IMR-90 (cell line): ENCODE measurements around the gene KIAA0232. TPM values are rescaled to one million over a fixed set of nuclear protein-coding genes. Genes with fewer than 3 reads are reported as not detected.
"Not testable (repeated sequence)": the region's sequence is repeated elsewhere in the genome, so short reads cannot be mapped to it uniquely, and the experiment has no call there.

Source experiments
- ATAC-seq: fragments of 200-7000 bp; cut with Tn5 transposase; 2 replicates; pipeline ENCODE4 v1.9.1; 2020; ENCODE audit warnings: low read depth, mild to moderate bottlenecking, moderate library complexity
- BruUV-seq: library from RNA; stranded (reverse); fragments of 400-500 nt; replicated peaks from 2 replicates; lab custom pipeline; 2021; lab: Mats Ljungman, UMichigan
- CTCF ChIA-PET: fragments of 300-600 bp; formaldehyde crosslinking; extraction: SDS; loops from one replicate; lab custom pipeline; 2021; ENCODE audit warnings: antibody characterized with exemption; lab: Yijun Ruan, JAX
- POLR2A ChIA-PET: fragments of 300-600 bp; sonication (Branson Sonifier 250); formaldehyde crosslinking; loops from one replicate; lab custom pipeline; 2022; ENCODE audit warnings: antibody characterized with exemption; ENCODE audit not compliant: unreplicated experiment; lab: Charles Lee
- DNase-seq: peaks from one replicate; pipeline ENCODE4 v3.0.0; 2013
- H2AFZ ChIP-seq: replicated peaks from 2 replicates; pipeline ENCODE3; 2013; ENCODE audit warnings: low read length, mild to moderate bottlenecking; ENCODE audit not compliant: poor library complexity
- H2AK5ac ChIP-seq: 2 replicates; pipeline ENCODE4 v1.6.1; 2013; ENCODE audit warnings: low read depth, low read length, inconsistent platforms
- H2AK9ac ChIP-seq: replicated peaks from 2 replicates; pipeline ENCODE3; 2013; ENCODE audit warnings: mild to moderate bottlenecking, low read depth, low read length, moderate library complexity; ENCODE audit not compliant: poor library complexity
- H2BK120ac ChIP-seq: 2 replicates; pipeline ENCODE4 v1.6.1; 2013; ENCODE audit warnings: low read depth, low read length, inconsistent platforms
- H2BK15ac ChIP-seq: 3 replicates; pipeline ENCODE4 v1.6.1; 2013; ENCODE audit warnings: low read depth, low read length, inconsistent platforms
- H2BK20ac ChIP-seq: 2 replicates; pipeline ENCODE4 v1.6.1; 2013; ENCODE audit warnings: low read depth, mild to moderate bottlenecking, inconsistent platforms, low read length, moderate library complexity
- H2BK5ac ChIP-seq: 2 replicates; pipeline ENCODE4 v1.6.1; 2013; ENCODE audit warnings: mild to moderate bottlenecking, low read depth, low read length, inconsistent platforms; ENCODE audit not compliant: poor library complexity, severe bottlenecking
- H3K14ac ChIP-seq: replicated peaks from 2 replicates; pipeline ENCODE4 v1.6.1; 2013; ENCODE audit warnings: low read depth, low read length, inconsistent platforms
- H3K18ac ChIP-seq: 2 replicates; pipeline ENCODE4 v1.6.1; 2013; ENCODE audit warnings: low read depth, low read length, control low read depth
- H3K23ac ChIP-seq: 2 replicates; pipeline ENCODE4 v1.6.1; 2013; ENCODE audit warnings: low read depth, low read length, inconsistent platforms
- H3K27ac ChIP-seq: 2 replicates; pipeline ENCODE4 v1.5.1; 2013; ENCODE audit warnings: mild to moderate bottlenecking, control low read depth, low read length; ENCODE audit not compliant: insufficient read depth
- H3K27me3 ChIP-seq: 2 replicates; pipeline ENCODE4 v1.6.1; 2013; ENCODE audit warnings: low read length; ENCODE audit not compliant: control insufficient read depth, insufficient read depth
- H3K36me3 ChIP-seq: 2 replicates; pipeline ENCODE4 v1.6.1; 2013; ENCODE audit warnings: low read length, mixed read lengths; ENCODE audit not compliant: control insufficient read depth, insufficient read depth
- H3K4ac ChIP-seq: 2 replicates; pipeline ENCODE4 v1.6.1; 2013; ENCODE audit warnings: low read depth, low read length, inconsistent platforms
- H3K4me1 ChIP-seq: 2 replicates; pipeline ENCODE4 v1.6.1; 2013; ENCODE audit warnings: low read length, mixed read lengths; ENCODE audit not compliant: control insufficient read depth, insufficient read depth
- H3K4me2 ChIP-seq: 2 replicates; pipeline ENCODE4 v1.6.1; 2013; ENCODE audit warnings: low read depth, mild to moderate bottlenecking, control low read depth, low read length, moderate library complexity
- H3K4me3 ChIP-seq: 2 replicates; pipeline ENCODE4 v1.5.1; 2013; ENCODE audit warnings: low read depth, mild to moderate bottlenecking, control low read depth, low read length, moderate library complexity; ENCODE audit not compliant: insufficient read depth
- H3K56ac ChIP-seq: 2 replicates; pipeline ENCODE4 v1.6.1; 2013; ENCODE audit warnings: low read length, inconsistent platforms; ENCODE audit not compliant: insufficient read depth; ENCODE audit errors: extremely low read depth
- H3K79me1 ChIP-seq, 2 experiments: 2 replicates each; pipeline ENCODE4 v1.6.1; 2013; ENCODE audit warnings: low read length in 2 of 2, inconsistent platforms in 1 of 2, low read depth in 1 of 2
- H3K9ac ChIP-seq: 2 replicates; pipeline ENCODE4 v1.6.1; 2013; ENCODE audit warnings: low read depth, low read length, control low read depth
- H3K9me1 ChIP-seq: 2 replicates; pipeline ENCODE4 v1.6.1; 2013; ENCODE audit warnings: low read length, inconsistent platforms; ENCODE audit not compliant: insufficient read depth
- H3K9me3 ChIP-seq: 2 replicates; pipeline ENCODE4 v1.6.1; 2013; ENCODE audit warnings: low read length; ENCODE audit not compliant: control insufficient read depth, insufficient read depth
- H4K20me1 ChIP-seq: 2 replicates; pipeline ENCODE4 v1.6.1; 2013; ENCODE audit warnings: low read length, inconsistent platforms; ENCODE audit not compliant: insufficient read depth
- H4K5ac ChIP-seq: 2 replicates; pipeline ENCODE4 v1.6.1; 2013; ENCODE audit warnings: mild to moderate bottlenecking, low read depth, low read length, control low read depth
- H4K8ac ChIP-seq, 2 experiments: 2 replicates each; pipeline ENCODE4 v1.6.1; 2013; ENCODE audit warnings: low read depth in 2 of 2, low read length in 2 of 2, control low read depth in 1 of 2, inconsistent platforms in 1 of 2
- H4K91ac ChIP-seq: 2 replicates; pipeline ENCODE4 v1.6.1; 2013; ENCODE audit warnings: low read depth, low read length, inconsistent platforms; ENCODE audit not compliant: insufficient read depth
- WGBS, 2 experiments: methylation state at CpG; one replicate each; pipeline versions ENCODE4 v1.1.5 to v1.1.7; 2013; ENCODE audit warnings: missing lambda C conversion rate in 2 of 2; ENCODE audit not compliant: insufficient read length in 1 of 2; ENCODE audit errors: extremely low coverage in 2 of 2; 5-methylcytosine and 5-hydroxymethylcytosine counted together
- dilution Hi-C: fragments of 300-500 bp; cut with HindIII; formaldehyde crosslinking; loops from one replicate; pipeline ENCODE4 v1.14.3; 2018; ENCODE audit warnings: low sequenced_read_pairs; ENCODE audit not compliant: unreplicated experiment
- in situ Hi-C: fragments of 300-500 bp; cut with MboI; formaldehyde crosslinking; loops from 3 replicates; pipeline ENCODE4 v1.14.3; 2019; ENCODE audit warnings: low sequenced_read_pairs, inconsistent platforms, mixed read lengths
- intact Hi-C: fragments of 100-400 bp; cut with micrococcal nuclease; formaldehyde crosslinking; loops from 2 replicates; pipeline ENCODE4 v1.10.0; 2022
- polyA plus RNA-seq, 3 experiments: library from polyadenylated mRNA; depleted of rRNA; stranded (reverse); fragments of >200 nt; gene quantifications; 2 replicates each; pipeline ENCODE4 v1.2.3, GENCODE V29; 2012; ENCODE audit warnings: low replicate concordance in 1 of 3
- total RNA-seq: library from RNA; depleted of rRNA; stranded (reverse); fragments of >200 nt; gene quantifications from 2 replicates; pipeline ENCODE4 v1.2.3, GENCODE V29; 2012

The KIAA0232 gene
- total and polyA plus RNA-seq, 2 of the 4 experiments (the other 2 are of a cell fraction): 6.8 to 19.5 TPM

DNA sequence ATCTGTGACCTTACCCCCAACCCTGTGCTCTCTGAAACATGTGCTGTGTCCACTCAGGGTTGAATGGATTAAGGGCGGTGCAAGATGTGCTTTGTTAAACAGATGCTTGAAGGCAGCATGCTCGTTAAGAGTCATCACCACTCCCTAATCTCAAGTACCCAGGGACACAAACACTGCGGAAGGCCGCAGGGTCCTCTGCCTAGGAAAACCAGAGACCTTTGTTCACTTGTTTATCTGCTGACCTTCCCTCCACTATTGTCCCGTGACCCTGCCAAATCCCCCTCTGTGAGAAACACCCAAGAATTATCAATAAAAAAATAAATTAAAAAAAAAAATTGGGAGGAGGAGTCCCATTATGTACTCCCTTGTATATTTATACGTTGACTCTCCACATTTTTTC is 26.2 kb upstream of the KIAA0232 start:
- H3K18ac ChIP-seq, H3K23ac ChIP-seq, H2BK20ac ChIP-seq, H4K5ac ChIP-seq, in situ Hi-C loops, H3K56ac ChIP-seq, BruUV-seq, H3K27ac ChIP-seq, H4K8ac ChIP-seq, H4K91ac ChIP-seq, H2AK5ac ChIP-seq, H3K9me3 ChIP-seq, H3K9ac ChIP-seq, intact Hi-C loops, H3K4me2 ChIP-seq, H3K4me1 ChIP-seq, H3K4me3 ChIP-seq, H2BK120ac ChIP-seq, H2BK15ac ChIP-seq, H3K4ac ChIP-seq, H2AFZ ChIP-seq, H2BK5ac ChIP-seq, H3K14ac ChIP-seq, CTCF ChIA-PET, ATAC-seq, H3K36me3 ChIP-seq, H3K79me1 ChIP-seq, H2AK9ac ChIP-seq, H4K20me1 ChIP-seq, DNase-seq, POLR2A ChIA-PET, H3K9me1 ChIP-seq, dilution Hi-C loops: not testable (repeated sequence)
- H3K27me3 ChIP-seq: peaks cover 10% of the 10 kb centered on the region
- WGBS, 2 experiments: no CpG with 5 or more reads among the region's 6 CpGs
